Body of pancreas (tissue), 4 donors: ENCODE data around the gene BCL3. TPM values are rescaled to one million over a fixed set of nuclear protein-coding genes. Genes with fewer than 3 reads are reported as not detected.

ENCODE experiments used
- ATAC-seq: fragments of 150-250 bp; one replicate; pipeline ENCODE4 v1.9.1; 2016
- DNase-seq, 4 donors: peaks; one replicate each; pipeline ENCODE4 v3.0.0-alpha.2; 2019
- H3K27ac ChIP-seq, 4 donors: fragments of 200-600 bp; sonication (generic); 1 replicate in 3 of 4; 2 replicates in 1 of 4; pipeline versions ENCODE4 v1.5.1 to v1.6.1; 2016 to 2019; ENCODE audit warnings: mild to moderate bottlenecking in 1 of 4, mixed read lengths in 1 of 4, moderate library complexity in 1 of 4
- H3K27me3 ChIP-seq, 2 donors: fragments of 200-600 bp; sonication (generic); one replicate each; pipeline ENCODE4 v1.6.0; 2016; ENCODE audit warnings: mild to moderate bottlenecking in 1 of 2
- H3K36me3 ChIP-seq, 2 donors: fragments of 200-600 bp; sonication (generic); replicated peaks in 1 of 2; 2 replicates each; pipeline ENCODE4 v1.5.1; 2016; ENCODE audit warnings: low read depth in 2 of 2; ENCODE audit not compliant: insufficient read depth in 1 of 2
- H3K4me1 ChIP-seq: fragments of 200-600 bp; sonication (generic); one replicate; pipeline ENCODE4 v1.6.0; 2016
- H3K4me3 ChIP-seq, 2 donors: fragments of 200-600 bp; sonication (generic); 1 replicate in 1 of 2; 2 replicates in 1 of 2; pipeline ENCODE4 v1.5.1; 2016 to 2019
- H3K9me3 ChIP-seq, 3 donors: fragments of 200-600 bp; sonication (generic); 1 replicate in 2 of 3; 2 replicates in 1 of 3; pipeline ENCODE4 v1.5.1; 2016
- POLR2A ChIP-seq, 3 donors: fragments of 450-650 bp; IDR thresholded peaks; one replicate each; pipeline ENCODE4 v1.6.1; 2016; ENCODE audit warnings: antibody characterized with exemption in 3 of 3, mild to moderate bottlenecking in 2 of 3
- WGBS, 2 donors: methylation state at CpG; one replicate each; pipeline ENCODE4 v1.1.5; 2017; 5-methylcytosine and 5-hydroxymethylcytosine counted together
- intact Hi-C: fragments of 100-400 bp; cut with DNase I; formaldehyde crosslinking; loops from one replicate; pipeline ENCODE4 v1.15.1; 2023
- microRNA-seq, 2 donors: library from miRNA; unstranded; fragments of <30 nt; microRNA quantifications; one replicate each; pipeline ENCODE4, GENCODE V29; 2016; ENCODE audit warnings: borderline number of aligned reads in 2 of 2, borderline replicate concordance in 2 of 2
- small RNA-seq: library from RNA; depleted of rRNA; stranded (forward); fragments of <200 nt; gene quantifications from one replicate; pipeline ENCODE3, GENCODE V24; 2016
- total RNA-seq, 2 donors: library from RNA; depleted of rRNA; stranded (reverse); fragments of >200 nt; gene quantifications; one replicate each; pipeline ENCODE4 v1.1.0, GENCODE V29; 2016
- TF ChIP-seq, protein P1 (sequence below), 7 experiments: fragments of 450-650 bp in 4 of 7; fragments of 200-600 bp in 3 of 7; sonication (generic) in 3 of 7; IDR thresholded peaks; one replicate each; pipeline ENCODE4 v1.5.1; 2016 to 2019; ENCODE audit warnings: antibody characterized with exemption in 7 of 7

Gene BCL3
- total RNA-seq, 2 donors from 2014 or later, result 26.2 to 72.5 TPM

DNA sequence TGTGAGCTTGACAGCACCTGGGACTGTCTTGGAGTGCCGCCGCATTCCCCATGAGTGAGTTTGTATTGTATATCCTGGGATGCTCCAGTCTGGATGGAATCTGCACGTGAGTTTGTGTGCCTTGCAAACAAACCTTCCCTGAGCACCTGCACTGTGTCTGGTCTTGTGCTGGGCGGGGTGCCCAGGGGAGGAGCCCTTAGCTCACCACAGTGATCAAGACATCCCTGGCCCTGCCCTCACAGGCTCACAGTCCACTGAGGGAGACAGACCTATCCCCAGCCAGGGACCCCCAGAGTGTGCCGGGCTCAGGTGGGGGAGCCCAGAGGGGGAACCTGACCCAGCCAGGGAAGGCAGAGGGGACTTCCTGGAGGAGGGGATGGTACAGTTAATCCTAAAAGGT lies 58.7 kb downstream of the BCL3 start:
- Histone ChIP-seq H3K36me3 (no peaks in the 10 kb centered on the region), H3K27ac (peak overlapping the region in 3 of 4 donors; percentile 82 to 88 (median 84)), H3K4me3 (no peak overlapping the region), H3K27me3 (no peaks in the 10 kb centered on the region), H3K9me3 (no peaks in the 10 kb centered on the region), H3K4me1 (peaks cover 32% of the 10 kb centered on the region)
- WGBS, 2 donors, result 49 to 50% methylated on average over 1 to 5 of the region's 5 CpGs
- peak in 3 of 4 donors; percentile 46 to 61 (median 54) for DNase-seq
- intact Hi-C loops, result no loop called here
- no peak for ATAC-seq
- no peak for TF ChIP-seq POLR2A (IDR thresholded peaks at IDR 0.05)
- TF ChIP-seq, protein P1, sequence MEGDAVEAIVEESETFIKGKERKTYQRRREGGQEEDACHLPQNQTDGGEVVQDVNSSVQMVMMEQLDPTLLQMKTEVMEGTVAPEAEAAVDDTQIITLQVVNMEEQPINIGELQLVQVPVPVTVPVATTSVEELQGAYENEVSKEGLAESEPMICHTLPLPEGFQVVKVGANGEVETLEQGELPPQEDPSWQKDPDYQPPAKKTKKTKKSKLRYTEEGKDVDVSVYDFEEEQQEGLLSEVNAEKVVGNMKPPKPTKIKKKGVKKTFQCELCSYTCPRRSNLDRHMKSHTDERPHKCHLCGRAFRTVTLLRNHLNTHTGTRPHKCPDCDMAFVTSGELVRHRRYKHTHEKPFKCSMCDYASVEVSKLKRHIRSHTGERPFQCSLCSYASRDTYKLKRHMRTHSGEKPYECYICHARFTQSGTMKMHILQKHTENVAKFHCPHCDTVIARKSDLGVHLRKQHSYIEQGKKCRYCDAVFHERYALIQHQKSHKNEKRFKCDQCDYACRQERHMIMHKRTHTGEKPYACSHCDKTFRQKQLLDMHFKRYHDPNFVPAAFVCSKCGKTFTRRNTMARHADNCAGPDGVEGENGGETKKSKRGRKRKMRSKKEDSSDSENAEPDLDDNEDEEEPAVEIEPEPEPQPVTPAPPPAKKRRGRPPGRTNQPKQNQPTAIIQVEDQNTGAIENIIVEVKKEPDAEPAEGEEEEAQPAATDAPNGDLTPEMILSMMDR (IDR thresholded peaks at IDR 0.05), result no peak

DNA sequence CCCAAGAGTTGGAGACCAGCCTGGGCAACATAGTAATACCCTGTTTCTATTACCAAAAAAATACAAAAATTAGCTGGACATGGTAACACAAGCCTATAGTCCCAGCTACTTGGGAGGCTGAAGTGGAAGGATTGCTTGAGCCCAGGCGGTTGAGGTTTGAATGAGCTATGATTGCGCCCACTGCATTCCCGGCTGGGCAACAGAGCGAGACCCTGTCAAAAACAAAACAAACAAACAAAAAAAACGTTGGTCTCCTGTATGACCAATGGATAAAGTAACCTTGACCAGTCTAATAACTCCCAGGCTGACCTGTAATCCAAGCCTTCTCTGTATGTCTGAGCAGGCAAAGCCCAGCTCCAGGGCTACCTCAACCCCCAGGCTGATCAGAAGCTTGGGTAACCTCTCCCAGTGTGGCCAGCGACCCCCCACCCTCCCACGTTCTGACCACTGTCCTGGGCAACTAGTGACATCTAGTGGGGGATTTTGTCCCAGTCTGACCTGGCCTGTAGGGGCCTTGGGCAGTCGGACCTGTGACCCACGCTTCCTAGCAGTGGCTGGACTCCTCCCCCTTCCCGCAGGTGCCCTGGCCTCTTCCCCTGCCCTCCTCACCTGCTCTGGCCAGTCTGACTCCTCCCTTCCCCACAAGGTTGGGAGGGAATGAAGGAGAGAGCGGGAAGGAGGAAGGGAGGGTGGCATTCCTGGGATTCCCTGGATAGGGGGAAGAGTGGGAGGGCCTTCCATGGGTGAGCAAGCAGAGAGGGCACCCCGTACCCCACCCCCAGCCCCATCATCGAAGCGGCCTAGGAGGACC lies 59.3 kb downstream of the BCL3 start:
- no peak for TF ChIP-seq POLR2A (IDR thresholded peaks at IDR 0.05)
- TF ChIP-seq, protein P1 (IDR thresholded peaks at IDR 0.05), result peak in 4 of 7 experiments; percentile 25 to 49 (median 38)
- peaks cover 32% of the 10 kb centered on the region for H3K4me1 ChIP-seq
- no peaks in the 10 kb centered on the region for H3K36me3 ChIP-seq
- intact Hi-C loops, result no loop called here
- 19 to 28% methylated on average over 9 to 14 of the region's 14 CpGs for WGBS, 2 donors
- peak overlapping the region; percentile 80 to 88 (median 83) for H3K27ac ChIP-seq
- H3K27me3 ChIP-seq, result no peaks in the 10 kb centered on the region
- ATAC-seq (peak; percentile 79), DNase-seq (peak; percentile 57 to 75 (median 68))
- no peak overlapping the region for H3K4me3 ChIP-seq
- H3K9me3 ChIP-seq, result no peaks in the 10 kb centered on the region

DNA sequence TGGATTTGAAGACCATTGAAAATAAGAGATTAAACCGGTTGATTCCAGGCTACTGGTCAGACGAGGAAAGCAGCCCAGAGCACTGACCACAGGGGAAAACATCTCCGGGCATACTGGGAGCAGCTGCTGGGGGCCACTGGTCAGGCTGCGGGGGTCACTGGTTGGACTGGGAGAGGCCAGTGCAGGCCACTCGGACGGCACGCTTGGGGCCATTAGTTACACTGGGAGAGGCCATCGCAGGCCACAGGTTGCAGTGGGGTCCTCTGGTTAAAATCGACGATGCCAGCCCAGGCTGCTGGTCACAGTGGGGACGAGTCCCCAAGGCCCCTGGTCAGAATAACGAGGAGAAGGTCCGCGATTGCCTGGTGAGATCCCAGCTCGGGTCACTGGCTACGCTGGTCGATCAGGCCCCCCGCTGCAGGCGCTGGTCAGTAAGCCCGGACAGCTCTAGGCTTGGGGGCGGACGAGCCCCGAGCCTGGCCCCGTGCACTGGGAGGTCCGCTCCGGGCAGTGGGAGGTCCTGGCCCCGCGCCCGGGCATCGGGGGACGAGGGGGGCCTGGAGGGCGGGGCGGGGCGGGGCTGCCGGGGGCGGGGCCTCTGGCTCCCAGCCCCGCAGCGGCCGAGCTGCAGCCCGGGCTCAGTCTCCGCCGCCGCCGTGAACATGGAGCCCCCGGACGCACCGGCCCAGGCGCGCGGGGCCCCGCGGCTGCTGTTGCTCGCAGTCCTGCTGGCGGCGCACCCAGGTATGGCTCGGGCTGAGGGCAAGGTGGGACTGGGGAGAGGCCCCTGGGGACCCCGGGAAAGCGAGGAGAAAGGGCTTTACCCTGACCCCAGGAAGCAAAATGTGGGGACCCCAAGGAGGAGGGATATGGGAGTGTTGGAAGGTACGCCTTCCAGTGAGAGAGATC lies 60.2 kb downstream of the BCL3 start, which contains the start of gene BCAM:
Gene BCAM (plus strand): TSS at position 641 of the 909 bp plus-strand sequence. CDS start 22 bp downstream, at position 663.
- peaks cover 32% of the 10 kb centered on the region for H3K4me1 ChIP-seq
- peak within 1 kb of the TSS; percentile 80 to 88 (median 83) for H3K27ac ChIP-seq
- H3K36me3 ChIP-seq, result no peaks in the 10 kb centered on the region
- 0 to 2% methylated on average over 3 to 51 of the region's 59 CpGs for WGBS, 2 donors
- H3K9me3 ChIP-seq, result no peaks in the 10 kb centered on the region
- intact Hi-C loops, result no loop called here
- DNase-seq (peak; percentile 75 to 92 (median 86)), ATAC-seq (peak; percentile 82)
- H3K4me3 ChIP-seq, result peak within 1 kb of the TSS; percentile 5 to 45
- no peaks in the 10 kb centered on the region for H3K27me3 ChIP-seq
- TF ChIP-seq, protein P1 (IDR thresholded peaks at IDR 0.05), result no peak
- peak; percentile 45 to 73 (median 66) for TF ChIP-seq POLR2A (IDR thresholded peaks at IDR 0.05)

Small RNA genes lying within 50 kb of the gene (microRNA-seq; reads per million reads assigned to microRNA genes)
- gene MIR8085, result 0 reads per million in 2 donors

Small RNA genes lying within 50 kb of the gene (small RNA-seq; reads per million reads assigned to genes)
- gene RF00156 (not detected), gene RF00285 (not detected)

Other genes with a start within 250 kb of the BCL3 start
- gene ZNF180, start 248.2 kb upstream of the BCL3 start, total RNA-seq, result 10 to 100 TPM in 1 of 2 donors, 1 to 10 TPM in 1; 2.6 to 12.2 TPM
- gene CEACAM20, start 219.0 kb upstream of the BCL3 start, total RNA-seq, result not detected
- gene IGSF23, start 135.1 kb upstream of the BCL3 start, total RNA-seq, result 1 to 10 TPM in 1 of 2 donors, not detected in 1; 3.1 TPM
- 10 to 100 TPM; 36.8 to 55.4 TPM for gene PVR, start 104.8 kb upstream of the BCL3 start, total RNA-seq
- 1 to 10 TPM; 3.9 to 5.3 TPM for gene CEACAM19, start 77.2 kb upstream of the BCL3 start, total RNA-seq
- gene CEACAM16, start 49.6 kb upstream of the BCL3 start, total RNA-seq, result 1 to 10 TPM in 1 of 2 donors, under 1 TPM in 1; 0.33 to 1.3 TPM
- gene CBLC, start 29.2 kb downstream of the BCL3 start, total RNA-seq, result 10 to 100 TPM; 18.5 to 23.6 TPM
- gene BCAM, start 60.4 kb downstream of the BCL3 start, total RNA-seq, result 10 to 100 TPM; 89.2 to 89.3 TPM
- 100 to 1,000 TPM in 1 of 2 donors, 10 to 100 TPM in 1; 54.0 to 137 TPM for gene NECTIN2, start 97.6 kb downstream of the BCL3 start, total RNA-seq
- gene TOMM40, start 142.5 kb downstream of the BCL3 start, total RNA-seq, result 10 to 100 TPM; 19.7 to 34.3 TPM
- gene APOE, start 157.1 kb downstream of the BCL3 start, total RNA-seq, result 100 to 1,000 TPM in 1 of 2 donors, 10 to 100 TPM in 1; 77.6 to 216 TPM
- gene APOC1, start 165.9 kb downstream of the BCL3 start, total RNA-seq, result 10 to 100 TPM in 1 of 2 donors, 1 to 10 TPM in 1; 5.4 to 24.1 TPM
- not detected for gene APOC4, start 193.5 kb downstream of the BCL3 start, total RNA-seq
- gene APOC2, start 197.3 kb downstream of the BCL3 start, total RNA-seq, result not detected
- 10 to 100 TPM; 37.1 to 48.5 TPM for gene CLPTM1, start 206.7 kb downstream of the BCL3 start, total RNA-seq